ENCODE measurements around the gene ZBED2.

- TF ChIP-seq CTCF (IDR thresholded peaks at IDR 0.05) (no peak), POLR2A (IDR thresholded peaks at IDR 0.05) (no peak)
Observed at GRCh38 chr3:111616417-111617105, 21.4 kb upstream of the ZBED2 start.

All from heart left ventricle (tissue), 13 donors.